ENCODE data around the gene C1QTNF8. TPM values are rescaled to one million over a fixed set of nuclear protein-coding genes. Genes with fewer than 3 reads are reported as not detected.

Gene C1QTNF8
- total RNA-seq, 1 donor from 2014 or later: not detected

DNA sequence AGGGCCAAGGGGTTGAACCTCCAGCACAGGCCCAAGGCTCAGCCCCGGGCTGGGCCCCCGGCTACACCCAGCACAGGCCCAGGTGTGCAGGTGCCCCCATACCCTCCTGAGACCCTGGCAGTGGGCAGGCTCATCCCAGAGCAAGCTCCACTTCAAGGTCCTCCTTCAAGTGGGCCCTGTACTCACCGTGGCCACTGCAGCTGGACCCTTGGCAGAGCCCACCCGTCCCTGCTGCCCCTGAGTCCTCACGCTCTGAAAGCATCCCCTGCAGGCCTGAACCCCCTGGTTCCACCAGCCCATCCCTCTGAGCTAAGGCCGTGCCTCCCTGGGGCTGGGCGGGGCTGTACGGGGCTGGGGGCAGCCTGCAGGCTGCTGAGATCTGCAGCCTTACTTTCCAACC lies 45.7 kb upstream of the C1QTNF8 start:
- no peak for FAIRE-seq
- no peak for DNase-seq (ENCODE audit: low read depth)
- Histone ChIP-seq H3K4me3 (ENCODE audit: low read depth, low read length) (no peak overlapping the region), H3K36me3 (ENCODE audit: control insufficient read depth, insufficient read depth, low read length) (no peaks in the 10 kb centered on the region), H3K27me3 (ENCODE audit: control insufficient read depth, insufficient read depth, low read length) (no peaks in the 10 kb centered on the region)
- no peak for TF ChIP-seq CTCF (IDR thresholded peaks at IDR 0.05; ENCODE audit: insufficient read depth, low read length, severe bottlenecking)

DNA sequence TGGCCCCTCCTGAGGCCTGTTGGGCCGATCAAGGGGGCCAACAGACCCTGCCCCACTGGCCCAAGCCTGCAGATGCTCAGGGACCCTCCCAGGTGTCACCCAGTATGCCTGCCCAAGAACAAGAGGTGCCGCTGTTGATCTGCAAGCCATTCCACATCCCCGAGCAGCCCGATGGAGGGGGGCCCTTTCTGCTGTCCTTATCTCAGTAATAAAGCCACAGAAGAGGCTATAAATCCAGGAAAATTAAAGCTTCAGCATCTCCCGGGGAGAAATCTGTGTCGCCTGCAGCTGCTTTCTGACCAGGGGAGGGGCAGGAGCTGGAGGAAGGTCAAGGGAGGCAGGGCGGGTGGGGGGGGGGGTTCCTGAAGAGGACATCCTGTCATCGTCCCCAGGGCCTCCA lies 45.1 kb upstream of the C1QTNF8 start:
- Histone ChIP-seq H3K36me3 (ENCODE audit: control insufficient read depth, insufficient read depth, low read length) (no peaks in the 10 kb centered on the region), H3K4me3 (ENCODE audit: low read depth, low read length) (no peak overlapping the region), H3K27me3 (ENCODE audit: control insufficient read depth, insufficient read depth, low read length) (no peaks in the 10 kb centered on the region)
- FAIRE-seq (no peak), DNase-seq (ENCODE audit: low read depth) (no peak)
- TF ChIP-seq CTCF (IDR thresholded peaks at IDR 0.05; ENCODE audit: insufficient read depth, low read length, severe bottlenecking): no peak

DNA sequence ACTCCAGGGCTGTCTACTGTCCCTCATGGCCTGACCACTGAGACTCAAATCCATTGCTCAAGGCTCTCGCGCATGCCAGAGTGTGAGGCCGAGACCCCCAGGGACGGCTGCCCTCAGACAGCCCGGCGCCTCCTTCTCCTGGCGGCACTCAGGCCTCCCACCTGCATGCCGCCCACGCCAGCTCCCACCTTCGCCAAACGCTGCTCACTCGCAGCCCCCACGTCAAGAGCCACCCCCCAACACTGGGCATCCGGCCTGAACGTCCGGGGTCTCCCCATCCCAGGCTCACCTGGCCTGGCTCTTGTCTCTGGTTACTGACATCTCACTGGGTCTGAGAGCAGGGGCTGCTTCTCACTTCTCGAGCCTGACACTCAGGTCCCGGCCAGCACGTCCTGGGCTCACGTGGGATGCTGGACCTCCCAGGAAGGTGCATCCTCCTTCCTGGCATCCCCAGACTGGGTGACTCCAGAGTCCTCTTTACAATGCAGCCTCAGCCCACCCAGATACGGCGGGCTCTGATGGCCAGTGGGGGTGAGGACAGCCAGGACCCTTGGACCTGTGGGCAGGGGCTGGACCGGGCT lies 44.6 kb upstream of the C1QTNF8 start:
- no peak for DNase-seq (ENCODE audit: low read depth)
- H3K27me3 ChIP-seq (ENCODE audit: control insufficient read depth, insufficient read depth, low read length): no peaks in the 10 kb centered on the region
- no peak for TF ChIP-seq CTCF (IDR thresholded peaks at IDR 0.05; ENCODE audit: insufficient read depth, low read length, severe bottlenecking)

DNA sequence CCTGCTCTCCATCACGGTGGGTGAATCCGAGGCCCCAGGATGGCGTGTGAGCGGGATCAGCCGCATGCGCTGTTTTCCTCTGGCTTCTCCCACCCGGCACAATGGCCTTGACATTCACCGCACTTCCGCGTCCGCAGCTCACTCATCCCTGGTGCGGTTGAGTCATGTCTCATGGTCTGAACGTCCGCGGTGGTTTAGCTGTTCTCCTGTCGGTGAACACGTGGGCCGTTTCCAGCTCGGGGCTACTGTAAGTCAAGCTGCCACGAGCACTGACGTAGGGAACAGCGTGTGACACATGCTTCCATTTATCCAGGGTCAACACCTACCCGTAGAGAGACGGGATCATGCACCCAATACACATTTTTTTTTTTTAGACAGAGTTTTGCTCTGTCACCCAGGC lies 41.6 kb upstream of the C1QTNF8 start:
- TF ChIP-seq CTCF (IDR thresholded peaks at IDR 0.05; ENCODE audit: insufficient read depth, low read length, severe bottlenecking): no peak
- Histone ChIP-seq H3K36me3 (ENCODE audit: control insufficient read depth, insufficient read depth, low read length) (no peaks in the 10 kb centered on the region), H3K27me3 (ENCODE audit: control insufficient read depth, insufficient read depth, low read length) (no peaks in the 10 kb centered on the region), H3K4me3 (ENCODE audit: low read depth, low read length) (no peak overlapping the region)
- DNase-seq (ENCODE audit: low read depth) (no peak), FAIRE-seq (no peak)

More for the DNA sequence above, 44.6 kb upstream of the C1QTNF8 start:
- no peaks in the 10 kb centered on the region for H3K36me3 ChIP-seq (ENCODE audit: control insufficient read depth, insufficient read depth, low read length)
- no peak overlapping the region for H3K4me3 ChIP-seq (ENCODE audit: low read depth, low read length)
- FAIRE-seq: no peak

GRCh38 chr16:1135459-1135825 lies 39.4 kb upstream of the C1QTNF8 start:
- no peak for FAIRE-seq

More at GRCh38 chr16:1135459-1135825, 39.4 kb upstream of the C1QTNF8 start:
- DNase-seq (ENCODE audit: low read depth): no peak
- no peak for TF ChIP-seq CTCF (IDR thresholded peaks at IDR 0.05; ENCODE audit: insufficient read depth, low read length, severe bottlenecking)
- H3K4me3 ChIP-seq (ENCODE audit: low read depth, low read length): no peak overlapping the region
- H3K27me3 ChIP-seq (ENCODE audit: control insufficient read depth, insufficient read depth, low read length): no peaks in the 10 kb centered on the region
- H3K36me3 ChIP-seq (ENCODE audit: control insufficient read depth, insufficient read depth, low read length): no peaks in the 10 kb centered on the region
